ENCODE results near the gene OLIG1.

Gene OLIG1

GRCh38 chr21:33108228-33108627, 38.3 kb downstream of the OLIG1 start:
- Histone ChIP-seq H3K4me3 (ENCODE audit: low read depth, low read length) (no peak overlapping the region), H3K36me3 (no peaks in the 10 kb centered on the region), H3K9me3 (ENCODE audit: severe bottlenecking) (peaks cover 6% of the 10 kb centered on the region), H3K27me3 (ENCODE audit: insufficient read depth, low read depth, severe bottlenecking) (no peaks in the 10 kb centered on the region), H3K27ac (no peak overlapping the region)
- DNase-seq: no peak
- TF ChIP-seq CTCF (IDR thresholded peaks at IDR 0.05; ENCODE audit: low read depth, low read length): no peak

GRCh38 chr21:33109574-33110339, 39.8 kb downstream of the OLIG1 start:
- DNase-seq: no peak
- Histone ChIP-seq H3K27ac (no peak overlapping the region), H3K27me3 (ENCODE audit: insufficient read depth, low read depth, severe bottlenecking) (no peaks in the 10 kb centered on the region), H3K9me3 (ENCODE audit: severe bottlenecking) (no peaks in the 10 kb centered on the region), H3K4me3 (ENCODE audit: low read depth, low read length) (no peak overlapping the region), H3K36me3 (no peaks in the 10 kb centered on the region)
- no peak for TF ChIP-seq CTCF (IDR thresholded peaks at IDR 0.05; ENCODE audit: low read depth, low read length)

GRCh38 chr21:33110340-33110715, 40.4 kb downstream of the OLIG1 start:
- TF ChIP-seq CTCF (IDR thresholded peaks at IDR 0.05; ENCODE audit: low read depth, low read length): no peak
- Histone ChIP-seq H3K27ac (no peak overlapping the region), H3K9me3 (ENCODE audit: severe bottlenecking) (no peaks in the 10 kb centered on the region), H3K4me3 (ENCODE audit: low read depth, low read length) (no peak overlapping the region), H3K27me3 (ENCODE audit: insufficient read depth, low read depth, severe bottlenecking) (no peaks in the 10 kb centered on the region), H3K36me3 (no peaks in the 10 kb centered on the region)
- no peak for DNase-seq

GRCh38 chr21:33111577-33111976, 41.6 kb downstream of the OLIG1 start:
- no peak for TF ChIP-seq CTCF (IDR thresholded peaks at IDR 0.05; ENCODE audit: low read depth, low read length)
- H3K27ac ChIP-seq: no peak overlapping the region
- no peaks in the 10 kb centered on the region for H3K27me3 ChIP-seq (ENCODE audit: insufficient read depth, low read depth, severe bottlenecking)
- DNase-seq: no peak
- H3K4me3 ChIP-seq (ENCODE audit: low read depth, low read length): no peak overlapping the region
- no peaks in the 10 kb centered on the region for H3K36me3 ChIP-seq
- no peaks in the 10 kb centered on the region for H3K9me3 ChIP-seq (ENCODE audit: severe bottlenecking)

- H3K4me3 ChIP-seq (ENCODE audit: low read depth, low read length): no peak overlapping the region
- no peak overlapping the region for H3K27ac ChIP-seq
- no peak for DNase-seq
- no peaks in the 10 kb centered on the region for H3K27me3 ChIP-seq (ENCODE audit: insufficient read depth, low read depth, severe bottlenecking)
- H3K36me3 ChIP-seq: no peaks in the 10 kb centered on the region
- TF ChIP-seq CTCF (IDR thresholded peaks at IDR 0.05; ENCODE audit: low read depth, low read length): no peak
- no peaks in the 10 kb centered on the region for H3K9me3 ChIP-seq (ENCODE audit: severe bottlenecking)
These were observed 42.2 kb downstream of the OLIG1 start for GRCh38 chr21:33112151-33112550.

- no peaks in the 10 kb centered on the region for H3K36me3 ChIP-seq
- H3K4me3 ChIP-seq (ENCODE audit: low read depth, low read length): no peak overlapping the region
- H3K27ac ChIP-seq: no peak overlapping the region
- H3K27me3 ChIP-seq (ENCODE audit: insufficient read depth, low read depth, severe bottlenecking): no peaks in the 10 kb centered on the region
- TF ChIP-seq CTCF (IDR thresholded peaks at IDR 0.05; ENCODE audit: low read depth, low read length): no peak
- H3K9me3 ChIP-seq (ENCODE audit: severe bottlenecking): no peaks in the 10 kb centered on the region
- no peak for DNase-seq
These were observed 42.7 kb downstream of the OLIG1 start for GRCh38 chr21:33112681-33113080.
